ENCODE results near the gene ABTB1.

DNA sequence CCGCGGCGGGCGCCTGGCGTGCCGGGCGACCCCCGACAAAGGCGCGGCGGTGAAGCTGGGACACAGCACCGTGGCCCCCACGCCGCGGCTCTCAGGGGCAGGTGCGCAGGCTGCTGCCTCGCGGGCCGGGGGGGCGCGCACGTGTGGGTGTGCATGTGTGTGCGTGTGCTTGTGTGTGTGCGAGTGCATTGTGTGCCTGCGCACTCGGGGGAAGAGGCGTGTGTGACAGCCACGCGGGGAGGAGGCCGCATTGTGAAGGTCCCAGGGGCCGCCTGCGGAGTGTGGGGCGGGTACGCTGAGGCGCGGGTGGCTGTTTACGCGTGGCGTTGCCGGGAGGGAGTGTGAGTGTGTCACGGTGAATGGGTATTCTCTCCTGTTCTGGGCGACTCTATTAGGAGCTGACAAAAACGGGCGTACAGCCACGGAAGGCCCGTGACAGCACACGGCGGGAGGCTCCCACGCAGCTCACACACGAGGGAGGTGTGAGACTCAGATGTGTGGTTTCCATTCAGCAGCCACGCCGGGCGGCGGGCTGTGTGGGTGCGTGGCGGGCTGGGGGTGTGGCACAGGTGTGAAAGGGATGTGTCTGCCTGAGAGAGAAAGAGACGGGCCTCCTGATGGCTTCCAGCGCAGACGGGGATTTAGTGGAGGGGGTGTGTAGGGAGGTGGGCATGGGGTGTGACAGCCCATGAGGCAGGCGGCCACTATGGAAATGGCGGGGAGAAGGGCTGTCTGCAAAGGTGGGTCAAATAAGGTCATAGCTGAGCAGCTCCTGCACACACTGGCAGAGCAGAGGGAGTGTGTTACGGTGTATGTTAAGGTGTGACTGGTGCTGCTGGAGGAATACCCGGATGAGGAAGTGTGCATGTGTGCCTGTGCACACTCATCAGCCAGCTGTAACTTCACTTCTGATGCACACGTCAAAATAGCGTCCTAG, 43.0 kb upstream of the ABTB1 start:
- TF ChIP-seq, protein P1, sequence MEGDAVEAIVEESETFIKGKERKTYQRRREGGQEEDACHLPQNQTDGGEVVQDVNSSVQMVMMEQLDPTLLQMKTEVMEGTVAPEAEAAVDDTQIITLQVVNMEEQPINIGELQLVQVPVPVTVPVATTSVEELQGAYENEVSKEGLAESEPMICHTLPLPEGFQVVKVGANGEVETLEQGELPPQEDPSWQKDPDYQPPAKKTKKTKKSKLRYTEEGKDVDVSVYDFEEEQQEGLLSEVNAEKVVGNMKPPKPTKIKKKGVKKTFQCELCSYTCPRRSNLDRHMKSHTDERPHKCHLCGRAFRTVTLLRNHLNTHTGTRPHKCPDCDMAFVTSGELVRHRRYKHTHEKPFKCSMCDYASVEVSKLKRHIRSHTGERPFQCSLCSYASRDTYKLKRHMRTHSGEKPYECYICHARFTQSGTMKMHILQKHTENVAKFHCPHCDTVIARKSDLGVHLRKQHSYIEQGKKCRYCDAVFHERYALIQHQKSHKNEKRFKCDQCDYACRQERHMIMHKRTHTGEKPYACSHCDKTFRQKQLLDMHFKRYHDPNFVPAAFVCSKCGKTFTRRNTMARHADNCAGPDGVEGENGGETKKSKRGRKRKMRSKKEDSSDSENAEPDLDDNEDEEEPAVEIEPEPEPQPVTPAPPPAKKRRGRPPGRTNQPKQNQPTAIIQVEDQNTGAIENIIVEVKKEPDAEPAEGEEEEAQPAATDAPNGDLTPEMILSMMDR (IDR thresholded peaks at IDR 0.05): no peak
- TF ChIP-seq POLR2A (IDR thresholded peaks at IDR 0.05) (no peak), EP300 (IDR thresholded peaks at IDR 0.05) (no peak)

All from gastroesophageal sphincter (tissue), 3 donors.